ENCODE results near the gene LRRC25.
A peak's percentile ranks its signal among the peaks of the same experiment; 100 is the strongest.

The LRRC25 gene

GRCh38 chr19:18435842-18436670 lies 38.6 kb upstream of the LRRC25 start:
- DNase-seq = no peak

- no peak for DNase-seq
Observed at GRCh38 chr19:18435178-18435841, 37.9 kb upstream of the LRRC25 start.

- DNase-seq = no peak
Observed at GRCh38 chr19:18434411-18435175, 37.2 kb upstream of the LRRC25 start.

- no peak for DNase-seq
Observed at GRCh38 chr19:18433735-18434398, 36.4 kb upstream of the LRRC25 start.

GRCh38 chr19:18433015-18433691 lies 35.7 kb upstream of the LRRC25 start:
- DNase-seq = no peak

GRCh38 chr19:18432275-18433014 lies 35.0 kb upstream of the LRRC25 start:
- no peak for DNase-seq

- DNase-seq = no peak
Observed at GRCh38 chr19:18431351-18432197, 34.2 kb upstream of the LRRC25 start.

- DNase-seq = no peak
Observed at GRCh38 chr19:18430417-18431144, 33.2 kb upstream of the LRRC25 start.

GRCh38 chr19:18429717-18430416 lies 32.4 kb upstream of the LRRC25 start:
- DNase-seq = no peak

- DNase-seq = peak; percentile 81 to 83
Observed at GRCh38 chr19:18428787-18429674, 31.6 kb upstream of the LRRC25 start.

- no peak for DNase-seq
Observed at GRCh38 chr19:18428173-18428786, 30.9 kb upstream of the LRRC25 start.

GRCh38 chr19:18427743-18428113 lies 30.3 kb upstream of the LRRC25 start:
- DNase-seq = no peak

GRCh38 chr19:18427080-18427742 lies 29.8 kb upstream of the LRRC25 start:
- DNase-seq = no peak

- DNase-seq = no peak
Observed at GRCh38 chr19:18426416-18426767, 29.0 kb upstream of the LRRC25 start.

GRCh38 chr19:18425515-18426415 lies 28.3 kb upstream of the LRRC25 start:
- no peak for DNase-seq

GRCh38 chr19:18424890-18425514 lies 27.6 kb upstream of the LRRC25 start:
- DNase-seq = no peak
